Neuronal stem cell (in vitro differentiated cells): ENCODE results near the gene AKR1C2.
"Not testable (repeated sequence)": the region's sequence is repeated elsewhere in the genome, so short reads cannot be mapped to it uniquely, and the experiment has no call there.

Experiments
- DNase-seq: peaks from one replicate; pipeline ENCODE4 v3.0.0-alpha.2; 2013; ENCODE audit warnings: low spot score
- H2AFZ ChIP-seq: one replicate; pipeline ENCODE4 v1.6.1; 2013; ENCODE audit warnings: mild to moderate bottlenecking, low read length, inconsistent platforms
- H2AK5ac ChIP-seq: 2 replicates; pipeline ENCODE4 v1.6.1; 2013; ENCODE audit warnings: low read depth, mild to moderate bottlenecking, inconsistent platforms, low read length, moderate library complexity, mixed read lengths
- H2BK120ac ChIP-seq: 2 replicates; pipeline ENCODE4 v1.6.1; 2013; ENCODE audit warnings: low read depth, mild to moderate bottlenecking, inconsistent platforms, low read length, moderate library complexity, mixed read lengths
- H2BK12ac ChIP-seq: one replicate; pipeline ENCODE4 v1.6.1; 2013; ENCODE audit warnings: low read length, inconsistent platforms
- H2BK15ac ChIP-seq: 2 replicates; pipeline ENCODE4 v1.6.1; 2013; ENCODE audit warnings: mild to moderate bottlenecking, low read length, inconsistent platforms, mixed read lengths
- H2BK5ac ChIP-seq: one replicate; pipeline ENCODE4 v1.6.1; 2013; ENCODE audit warnings: inconsistent platforms, mild to moderate bottlenecking, low read length, moderate library complexity
- H3K14ac ChIP-seq: one replicate; pipeline ENCODE4 v1.6.1; 2013; ENCODE audit warnings: low read length, inconsistent platforms
- H3K18ac ChIP-seq: 2 replicates; pipeline ENCODE4 v1.6.1; 2013; ENCODE audit warnings: low read length, inconsistent platforms
- H3K23ac ChIP-seq: 2 replicates; pipeline ENCODE4 v1.6.1; 2013; ENCODE audit warnings: low read depth, mild to moderate bottlenecking, mixed read lengths, low read length, inconsistent platforms; ENCODE audit not compliant: poor library complexity
- H3K27ac ChIP-seq: replicated peaks from 3 replicates; pipeline ENCODE4 v1.5.1; 2013; ENCODE audit warnings: low read length, inconsistent platforms
- H3K27me3 ChIP-seq, 3 experiments: 2 replicates each; pipeline ENCODE4 v1.6.1; 2013; ENCODE audit warnings: low read length in 3 of 3, mild to moderate bottlenecking in 2 of 3, inconsistent platforms in 1 of 3, low read depth in 1 of 3, mixed read lengths in 1 of 3, moderate library complexity in 1 of 3; ENCODE audit not compliant: control insufficient read depth in 3 of 3, insufficient read depth in 3 of 3
- H3K36me3 ChIP-seq, 2 donors: replicated peaks in 1 of 2; 2 replicates each; pipeline ENCODE4 v1.6.1; 2013; ENCODE audit warnings: low read length in 2 of 2; ENCODE audit not compliant: control insufficient read depth in 2 of 2, insufficient read depth in 2 of 2
- H3K4ac ChIP-seq: 2 replicates; pipeline ENCODE4 v1.6.1; 2013; ENCODE audit warnings: inconsistent platforms, mild to moderate bottlenecking, low read length, moderate library complexity
- H3K4me1 ChIP-seq, 2 donors: 1 replicate in 1 of 2; 2 replicates in 1 of 2; pipeline ENCODE4 v1.6.1; 2013; ENCODE audit warnings: low read length in 2 of 2, low read depth in 1 of 2; ENCODE audit not compliant: control insufficient read depth in 2 of 2, insufficient read depth in 1 of 2
- H3K4me2 ChIP-seq: one replicate; pipeline ENCODE4 v1.6.1; 2013; ENCODE audit warnings: mild to moderate bottlenecking, low read length, inconsistent platforms; ENCODE audit not compliant: insufficient read depth, poor library complexity, severe bottlenecking
- H3K4me3 ChIP-seq, 2 donors: 2 replicates each; pipeline ENCODE4 v1.5.1; 2013; ENCODE audit warnings: low read length in 2 of 2, mild to moderate bottlenecking in 2 of 2, inconsistent platforms in 1 of 2, moderate library complexity in 1 of 2
- H3K79me1 ChIP-seq: one replicate; pipeline ENCODE4 v1.6.1; 2013; ENCODE audit warnings: low read depth, mild to moderate bottlenecking, inconsistent platforms, low read length, moderate library complexity
- H3K9ac ChIP-seq: one replicate; pipeline ENCODE4 v1.6.1; 2013; ENCODE audit warnings: mild to moderate bottlenecking, low read depth, low read length, inconsistent platforms; ENCODE audit not compliant: poor library complexity
- H3K9me3 ChIP-seq, 2 donors: replicated peaks in 1 of 2; 2 replicates each; pipeline versions ENCODE3 to v1.6.1; 2013; ENCODE audit warnings: low read length in 2 of 2, mild to moderate bottlenecking in 2 of 2, inconsistent platforms in 1 of 2, low read depth in 1 of 2, mixed read lengths in 1 of 2, moderate library complexity in 1 of 2; ENCODE audit not compliant: control insufficient read depth in 2 of 2, insufficient read depth in 1 of 2
- H4K8ac ChIP-seq: one replicate; pipeline ENCODE4 v1.6.1; 2013; ENCODE audit warnings: low read depth, mild to moderate bottlenecking, inconsistent platforms, low read length, moderate library complexity
- H4K91ac ChIP-seq: one replicate; pipeline ENCODE4 v1.6.1; 2013; ENCODE audit warnings: low read length, low read depth, mild to moderate bottlenecking, inconsistent platforms; ENCODE audit not compliant: poor library complexity
- WGBS, 2 donors: extraction: QIAGEN DNeasy Blood & Tissue Kit; methylation state at CpG; one replicate each; pipeline ENCODE4 v1.1.7; 2013; ENCODE audit warnings: missing lambda C conversion rate in 2 of 2, mixed read lengths in 1 of 2; ENCODE audit not compliant: insufficient read length in 2 of 2, insufficient replicate concordance in 1 of 2; ENCODE audit errors: extremely low coverage in 2 of 2; 5-methylcytosine and 5-hydroxymethylcytosine counted together

Gene AKR1C2

DNA sequence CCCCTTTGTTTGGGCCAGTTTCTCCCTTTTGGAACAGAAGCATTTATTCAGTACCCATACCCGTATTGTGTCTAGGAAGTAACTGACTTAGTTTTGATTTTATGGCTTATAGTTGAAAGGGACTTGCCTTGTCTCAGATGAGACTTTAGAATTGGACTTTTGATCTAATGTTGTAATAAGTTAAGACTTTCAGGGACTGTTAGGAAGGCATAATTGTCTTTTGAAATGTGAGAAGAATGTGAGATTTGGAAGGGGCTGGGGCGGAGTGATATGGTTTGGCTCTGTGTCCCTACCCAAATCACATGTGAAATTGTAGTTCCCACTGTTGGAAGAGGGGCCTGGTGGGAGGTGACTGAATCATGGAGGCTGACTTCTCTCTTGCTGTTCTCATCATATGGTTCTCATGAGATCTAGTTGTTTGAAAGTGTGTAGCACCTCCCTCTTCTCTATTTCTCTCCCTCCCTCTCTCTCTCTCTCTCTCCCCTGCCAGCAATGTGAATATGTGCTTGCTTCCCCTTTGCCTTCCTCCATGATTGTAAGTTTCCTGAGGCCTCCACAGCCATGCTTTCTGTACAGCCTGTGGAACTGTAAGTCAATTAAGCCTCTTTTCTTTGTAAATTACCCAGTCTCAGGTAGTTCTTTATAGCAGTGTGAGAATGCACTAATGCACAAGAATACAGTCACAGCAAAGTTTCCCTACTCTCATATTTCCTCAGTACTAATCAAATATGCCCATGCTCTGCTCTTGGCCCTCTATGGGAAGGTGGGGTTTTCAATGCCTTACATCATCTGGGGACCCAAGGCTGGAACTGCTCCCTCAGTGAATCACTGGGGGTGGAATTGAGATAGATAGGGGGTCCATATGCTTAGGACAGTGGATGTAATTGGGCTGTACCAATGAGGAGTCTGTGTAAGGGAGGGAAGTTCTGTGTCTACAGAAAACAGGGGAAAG lies 57.6 kb downstream of the AKR1C2 start:
- Histone ChIP-seq H3K27ac (no peak overlapping the region), H3K4me2 (no peak overlapping the region), H2BK5ac (no peak overlapping the region), H2AFZ (no peak overlapping the region), H3K36me3 (no peaks in the 10 kb centered on the region), H3K9ac (no peak overlapping the region), H2AK5ac (no peak overlapping the region), H3K79me1 (no peaks in the 10 kb centered on the region), H2BK12ac (no peak overlapping the region), H3K18ac (no peak overlapping the region), H3K14ac (no peak overlapping the region), H3K9me3 (no peaks in the 10 kb centered on the region), H3K27me3 (no peaks in the 10 kb centered on the region), H3K23ac (no peak overlapping the region), H2BK120ac (no peak overlapping the region), H3K4me1 (no peaks in the 10 kb centered on the region), H4K8ac (no peak overlapping the region), H4K91ac (no peak overlapping the region), H3K4me3 (no peak overlapping the region), H3K4ac (no peak overlapping the region), H2BK15ac (no peak overlapping the region)
- DNase-seq, result no peak
- no CpG with 5 or more reads among the region's 2 CpGs for WGBS, 2 donors

- no peak for DNase-seq
- no peak overlapping the region for H2BK12ac ChIP-seq
Measured at GRCh38 chr10:4944841-4945240, 58.8 kb downstream of the AKR1C2 start.

DNA sequence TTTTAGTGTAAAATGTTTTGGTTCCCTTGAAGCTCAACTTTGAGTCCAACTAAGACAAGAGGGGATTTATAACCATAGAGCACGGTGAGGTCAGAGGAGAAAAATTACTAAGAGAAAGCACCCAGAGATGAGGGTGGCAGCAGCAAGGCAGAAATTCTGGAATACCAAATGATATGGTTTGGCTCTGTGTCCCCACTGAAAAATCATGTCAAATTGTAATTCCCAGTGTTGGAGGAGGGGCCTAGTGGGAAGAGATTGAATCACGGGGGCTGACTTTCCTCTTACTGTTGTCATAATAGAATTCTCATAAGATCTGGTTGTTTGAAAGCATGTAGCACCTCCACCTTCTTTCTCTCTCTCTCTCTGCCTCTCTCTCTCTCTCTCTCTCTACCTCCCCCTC lies 59.8 kb downstream of the AKR1C2 start:
- Histone ChIP-seq H3K9ac (no peak overlapping the region), H3K4me1 (no peaks in the 10 kb centered on the region), H3K23ac (no peak overlapping the region), H3K4me3 (no peak overlapping the region), H3K9me3 (no peaks in the 10 kb centered on the region), H3K18ac (no peak overlapping the region), H2BK15ac (no peak overlapping the region), H2BK5ac (no peak overlapping the region), H3K14ac (no peak overlapping the region), H2AK5ac (no peak overlapping the region), H3K4me2 (no peak overlapping the region), H3K36me3 (no peaks in the 10 kb centered on the region), H2BK12ac (no peak overlapping the region), H3K27ac (no peak overlapping the region), H3K79me1 (no peaks in the 10 kb centered on the region), H4K8ac (no peak overlapping the region), H2AFZ (no peak overlapping the region), H2BK120ac (no peak overlapping the region), H4K91ac (no peak overlapping the region), H3K27me3 (no peaks in the 10 kb centered on the region), H3K4ac (no peak overlapping the region)
- DNase-seq, result no peak
- WGBS, 2 donors, result no CpG with 5 or more reads among the region's 2 CpGs

More at GRCh38 chr10:4944841-4945240, 58.8 kb downstream of the AKR1C2 start:
- H2BK5ac ChIP-seq, result no peak overlapping the region
- H3K18ac ChIP-seq, result no peak overlapping the region
- H3K27ac ChIP-seq, result no peak overlapping the region
- no peak overlapping the region for H3K4ac ChIP-seq
- H3K4me3 ChIP-seq, result no peak overlapping the region
- no peaks in the 10 kb centered on the region for H3K36me3 ChIP-seq
- no peaks in the 10 kb centered on the region for H3K9me3 ChIP-seq
- H3K4me1 ChIP-seq, result no peaks in the 10 kb centered on the region
- H3K9ac ChIP-seq, result no peak overlapping the region
- no peak overlapping the region for H2BK120ac ChIP-seq
- H3K27me3 ChIP-seq, result no peaks in the 10 kb centered on the region
- H3K4me2 ChIP-seq, result no peak overlapping the region
- no peak overlapping the region for H3K14ac ChIP-seq
- no peak overlapping the region for H4K8ac ChIP-seq
- no peak overlapping the region for H2AK5ac ChIP-seq
- no CpG with 5 or more reads among the region's 1 CpG for WGBS, 2 donors
- no peak overlapping the region for H2AFZ ChIP-seq
- H4K91ac ChIP-seq, result no peak overlapping the region
- no peak overlapping the region for H2BK15ac ChIP-seq
- H3K79me1 ChIP-seq, result no peaks in the 10 kb centered on the region
- no peak overlapping the region for H3K23ac ChIP-seq

DNA sequence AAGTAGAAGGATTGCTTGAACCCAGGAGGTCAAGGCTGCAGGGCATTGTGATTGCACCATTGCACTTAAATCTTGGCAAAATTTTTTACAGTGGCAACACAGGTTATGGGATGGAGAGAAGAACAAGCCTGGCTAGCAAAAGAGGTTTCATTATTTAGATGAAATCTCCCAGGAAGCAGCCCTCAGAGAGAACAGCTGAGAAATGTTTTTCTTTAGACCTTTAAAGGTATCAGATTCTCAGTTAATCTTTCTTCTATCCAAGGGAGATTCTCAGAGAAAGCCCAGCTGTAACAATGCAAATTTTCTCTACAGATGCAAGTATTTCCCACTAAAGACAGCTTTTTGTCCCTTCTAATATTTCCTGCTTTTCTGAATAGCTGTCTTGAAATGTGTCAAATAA lies 60.2 kb downstream of the AKR1C2 start:
- H2BK120ac ChIP-seq, result not testable (repeated sequence)

More for the DNA sequence above, 60.2 kb downstream of the AKR1C2 start:
- not testable (repeated sequence) for H4K91ac ChIP-seq, H3K4ac ChIP-seq, H3K4me2 ChIP-seq, H3K9me3 ChIP-seq, H2AK5ac ChIP-seq, H3K18ac ChIP-seq, H3K36me3 ChIP-seq, H3K9ac ChIP-seq, H3K27me3 ChIP-seq, H3K14ac ChIP-seq, H2BK12ac ChIP-seq, H4K8ac ChIP-seq, H3K27ac ChIP-seq, DNase-seq, H3K4me1 ChIP-seq, H3K4me3 ChIP-seq, H3K23ac ChIP-seq, H2BK15ac ChIP-seq, H2AFZ ChIP-seq, H2BK5ac ChIP-seq, H3K79me1 ChIP-seq
